Measurements from ENCODE around the gene ARVCF. TPM values are rescaled to one million over a fixed set of nuclear protein-coding genes. Genes with fewer than 3 reads are reported as not detected.

ARVCF gene
- total and polyA plus RNA-seq, 2 donors (not counting 1 experiment from before 2014, with no cell fraction given): 2.2 to 6.7 TPM

DNA sequence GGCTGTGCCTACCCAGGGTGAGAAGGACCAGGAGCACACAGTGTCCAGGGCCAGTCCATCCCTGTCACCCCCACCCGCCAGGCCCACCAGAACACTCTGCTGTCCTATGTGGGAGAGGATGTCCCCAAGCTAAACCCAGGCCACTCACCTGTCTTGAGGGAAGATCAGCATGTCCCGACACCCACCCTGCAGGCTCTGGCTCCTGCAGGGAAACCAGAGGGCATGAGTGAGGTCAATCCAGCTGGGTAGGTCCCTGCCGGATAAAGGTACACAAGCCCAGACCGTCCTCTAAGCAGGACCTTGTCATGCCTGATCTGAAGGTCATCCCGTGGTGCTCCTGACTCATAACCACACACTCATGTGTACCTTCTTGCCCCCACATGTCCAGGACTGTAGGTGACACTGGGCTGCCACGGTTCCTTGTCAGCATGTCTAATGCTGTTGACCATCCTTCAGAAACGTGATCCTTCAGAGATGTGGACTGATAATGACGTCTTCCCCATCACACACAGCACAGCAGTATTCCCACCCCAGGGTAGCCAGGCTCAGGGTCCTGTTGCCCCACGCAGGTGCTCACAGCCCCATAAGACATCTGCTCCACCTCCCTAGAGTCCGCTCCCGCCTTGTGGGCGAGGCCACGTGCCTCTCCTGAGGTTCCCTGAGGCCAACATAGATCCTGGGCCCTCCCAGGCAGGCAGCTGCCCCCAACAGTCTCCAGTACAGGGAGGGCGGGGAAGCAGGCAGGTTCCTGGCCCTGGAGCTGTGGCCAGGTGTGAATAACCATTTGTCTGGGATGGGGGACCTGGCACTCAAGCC, 6.1 kb downstream of the ARVCF start:
- Histone ChIP-seq H3K4me3 (ENCODE audit: control extremely low read depth in 1 of 5, extremely low read depth in 1 of 5, insufficient read depth in 1 of 5, low read depth in 2 of 5, low read length in 4 of 5) (no peak overlapping the region), H3K4me2 (replicated peaks; ENCODE audit: low read depth, low read length, poor library complexity, severe bottlenecking) (no peak overlapping the region), H3K4me1 (ENCODE audit: control insufficient read depth in 2 of 2, insufficient read depth in 2 of 2, low read length in 2 of 2) (no peaks in the 10 kb centered on the region), H3K9ac (ENCODE audit: low read length) (no peak overlapping the region), H2AFZ (ENCODE audit: insufficient read depth, low read depth, low read length, poor library complexity, severe bottlenecking) (no peak overlapping the region), H3K27ac (ENCODE audit: low read length in 2 of 2) (no peak overlapping the region), H4K20me1 (ENCODE audit: control insufficient read depth, insufficient read depth, low read length, poor library complexity, severe bottlenecking) (no peaks in the 10 kb centered on the region), H3K36me3 (replicated peaks in 1 of 2; ENCODE audit: control extremely low read depth in 1 of 2, control insufficient read depth in 1 of 2, extremely low read depth in 1 of 2, insufficient read depth in 2 of 2, low read length in 1 of 2) (no peaks in the 10 kb centered on the region), H3K79me2 (ENCODE audit: control insufficient read depth, insufficient read depth, low read length) (peaks cover 5% of the 10 kb centered on the region), H3K9me3 (ENCODE audit: control extremely low read depth in 1 of 3, control insufficient read depth in 2 of 3, insufficient read depth in 1 of 3, low read length in 2 of 3) (no peaks in the 10 kb centered on the region), H3K27me3 (replicated peaks in 1 of 4; ENCODE audit: control extremely low read depth in 1 of 4, control insufficient read depth in 3 of 4, insufficient read depth in 4 of 4, low read length in 3 of 4) (peaks cover 0 to 7% (median 0%) of the 10 kb centered on the region in 4 experiments)
- H3K4me1 Mint-ChIP-seq: peaks cover 5% of the 10 kb centered on the region
- H3K27ac Mint-ChIP-seq: no peak overlapping the region
- WGBS (ENCODE audit: insufficient coverage): 82% methylated on average over 14 of the region's 14 CpGs
- ChIA-PET POLR2A (no interaction called here), CTCF (interaction anchor here (1.6 kb wide), 1 partner anchor 39 kb away, joined by 3 read pairs; no protein-coding TSS in a partner anchor)
- no peaks in the 10 kb centered on the region for H3K9me3 Mint-ChIP-seq (ENCODE audit: insufficient read depth)
- no peaks in the 10 kb centered on the region for H3K27me3 Mint-ChIP-seq
- intact Hi-C loops (cut with micrococcal nuclease): no loop called here
- H3K4me3 Mint-ChIP-seq: no peak overlapping the region
- no peak for DNase-seq
- TF ChIP-seq, protein P1, sequence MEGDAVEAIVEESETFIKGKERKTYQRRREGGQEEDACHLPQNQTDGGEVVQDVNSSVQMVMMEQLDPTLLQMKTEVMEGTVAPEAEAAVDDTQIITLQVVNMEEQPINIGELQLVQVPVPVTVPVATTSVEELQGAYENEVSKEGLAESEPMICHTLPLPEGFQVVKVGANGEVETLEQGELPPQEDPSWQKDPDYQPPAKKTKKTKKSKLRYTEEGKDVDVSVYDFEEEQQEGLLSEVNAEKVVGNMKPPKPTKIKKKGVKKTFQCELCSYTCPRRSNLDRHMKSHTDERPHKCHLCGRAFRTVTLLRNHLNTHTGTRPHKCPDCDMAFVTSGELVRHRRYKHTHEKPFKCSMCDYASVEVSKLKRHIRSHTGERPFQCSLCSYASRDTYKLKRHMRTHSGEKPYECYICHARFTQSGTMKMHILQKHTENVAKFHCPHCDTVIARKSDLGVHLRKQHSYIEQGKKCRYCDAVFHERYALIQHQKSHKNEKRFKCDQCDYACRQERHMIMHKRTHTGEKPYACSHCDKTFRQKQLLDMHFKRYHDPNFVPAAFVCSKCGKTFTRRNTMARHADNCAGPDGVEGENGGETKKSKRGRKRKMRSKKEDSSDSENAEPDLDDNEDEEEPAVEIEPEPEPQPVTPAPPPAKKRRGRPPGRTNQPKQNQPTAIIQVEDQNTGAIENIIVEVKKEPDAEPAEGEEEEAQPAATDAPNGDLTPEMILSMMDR (IDR thresholded peaks at IDR 0.05): no peak
- TF ChIP-seq EZH2 (IDR thresholded peaks at IDR 0.05; ENCODE audit: borderline replicate concordance, insufficient read depth, low read depth, low read length, poor library complexity, severe bottlenecking): no peak
- no peak for ATAC-seq (ENCODE audit: low read depth)

DNA sequence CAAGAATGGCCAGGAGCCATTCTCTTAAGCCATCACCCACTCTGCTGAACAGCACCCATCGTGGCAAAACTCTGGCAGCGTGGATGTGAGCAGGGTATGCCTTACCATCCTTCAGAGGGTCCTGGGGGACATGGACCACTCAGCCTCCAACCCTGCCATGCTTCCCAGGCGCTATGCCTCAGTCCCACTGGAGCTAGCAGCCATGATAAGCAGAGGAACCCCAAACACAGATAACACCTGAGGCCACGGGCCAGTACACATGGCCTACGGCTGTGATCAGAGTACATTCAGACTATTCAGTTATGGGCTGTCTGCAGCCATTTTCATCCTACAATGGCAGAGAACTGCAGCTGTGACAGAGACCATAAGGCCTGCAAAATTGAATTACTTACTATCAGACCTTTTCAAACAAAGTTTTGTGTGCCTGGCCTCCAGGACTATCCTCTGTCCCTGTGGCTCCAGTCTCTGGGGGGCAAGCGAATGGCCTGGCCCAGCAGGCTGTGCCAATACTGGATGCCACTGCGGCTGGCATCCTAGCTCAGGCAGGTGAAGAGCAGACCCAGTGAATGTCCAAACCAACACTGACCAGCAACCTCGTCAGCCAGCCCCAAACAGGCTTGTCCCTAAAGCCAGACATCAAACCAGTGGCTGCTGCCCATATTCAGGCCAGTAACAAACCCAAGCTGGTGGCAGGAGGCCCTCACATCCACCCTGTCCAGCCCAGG, 6.9 kb downstream of the ARVCF start:
- POLR2A ChIA-PET: no interaction called here
- 93% methylated on average over 8 of the region's 8 CpGs for WGBS (ENCODE audit: insufficient coverage)

More for the DNA sequence above, 6.9 kb downstream of the ARVCF start:
- H3K27me3 Mint-ChIP-seq: no peaks in the 10 kb centered on the region
- intact Hi-C loops (cut with micrococcal nuclease): no loop called here
- TF ChIP-seq, protein P1 (IDR thresholded peaks at IDR 0.05): no peak
- no peak for TF ChIP-seq EZH2 (IDR thresholded peaks at IDR 0.05; ENCODE audit: borderline replicate concordance, insufficient read depth, low read depth, low read length, poor library complexity, severe bottlenecking)
- DNase-seq (no peak), ATAC-seq (ENCODE audit: low read depth) (no peak)
- H3K27ac Mint-ChIP-seq: no peak overlapping the region
- Histone ChIP-seq H3K4me3 (ENCODE audit: control extremely low read depth in 1 of 5, extremely low read depth in 1 of 5, insufficient read depth in 1 of 5, low read depth in 2 of 5, low read length in 4 of 5) (no peak overlapping the region), H3K36me3 (replicated peaks in 1 of 2; ENCODE audit: control extremely low read depth in 1 of 2, control insufficient read depth in 1 of 2, extremely low read depth in 1 of 2, insufficient read depth in 2 of 2, low read length in 1 of 2) (no peaks in the 10 kb centered on the region), H3K4me2 (replicated peaks; ENCODE audit: low read depth, low read length, poor library complexity, severe bottlenecking) (no peak overlapping the region), H3K4me1 (ENCODE audit: control insufficient read depth in 2 of 2, insufficient read depth in 2 of 2, low read length in 2 of 2) (no peaks in the 10 kb centered on the region), H3K9me3 (ENCODE audit: control extremely low read depth in 1 of 3, control insufficient read depth in 2 of 3, insufficient read depth in 1 of 3, low read length in 2 of 3) (no peaks in the 10 kb centered on the region), H3K9ac (ENCODE audit: low read length) (no peak overlapping the region), H3K27me3 (replicated peaks in 1 of 4; ENCODE audit: control extremely low read depth in 1 of 4, control insufficient read depth in 3 of 4, insufficient read depth in 4 of 4, low read length in 3 of 4) (no peaks in the 10 kb centered on the region), H2AFZ (ENCODE audit: insufficient read depth, low read depth, low read length, poor library complexity, severe bottlenecking) (no peak overlapping the region), H3K27ac (ENCODE audit: low read length in 2 of 2) (no peak overlapping the region), H4K20me1 (ENCODE audit: control insufficient read depth, insufficient read depth, low read length, poor library complexity, severe bottlenecking) (no peaks in the 10 kb centered on the region), H3K79me2 (ENCODE audit: control insufficient read depth, insufficient read depth, low read length) (peaks cover 5% of the 10 kb centered on the region)
- no peak overlapping the region for H3K4me3 Mint-ChIP-seq
- CTCF ChIA-PET: interaction anchor here (1.6 kb wide), 1 partner anchor 39 kb away, joined by 3 read pairs; no protein-coding TSS in a partner anchor
- no peaks in the 10 kb centered on the region for H3K9me3 Mint-ChIP-seq (ENCODE audit: insufficient read depth)
- H3K4me1 Mint-ChIP-seq: no peaks in the 10 kb centered on the region

All from B cell (primary cell).